HPDE6-E6E7 (cell line): Measurements from ENCODE around the gene RRP36.
"Not testable (repeated sequence)": the region's sequence is repeated elsewhere in the genome, so short reads cannot be mapped to it uniquely, and the experiment has no call there.

Experiments used
- DNase-seq: peaks from one replicate; pipeline ENCODE4 v3.0.0; 2011; ENCODE audit warnings: missing footprints; ENCODE audit errors: extremely low spot score

The RRP36 gene

GRCh38 chr6:43021270-43022047 lies at the start of gene RRP36:
TSS of gene RRP36 (plus strand) at chr6:43021623. CDS start at chr6:43021655, 32 bp downstream.
- peak; percentile 85 for DNase-seq

DNA sequence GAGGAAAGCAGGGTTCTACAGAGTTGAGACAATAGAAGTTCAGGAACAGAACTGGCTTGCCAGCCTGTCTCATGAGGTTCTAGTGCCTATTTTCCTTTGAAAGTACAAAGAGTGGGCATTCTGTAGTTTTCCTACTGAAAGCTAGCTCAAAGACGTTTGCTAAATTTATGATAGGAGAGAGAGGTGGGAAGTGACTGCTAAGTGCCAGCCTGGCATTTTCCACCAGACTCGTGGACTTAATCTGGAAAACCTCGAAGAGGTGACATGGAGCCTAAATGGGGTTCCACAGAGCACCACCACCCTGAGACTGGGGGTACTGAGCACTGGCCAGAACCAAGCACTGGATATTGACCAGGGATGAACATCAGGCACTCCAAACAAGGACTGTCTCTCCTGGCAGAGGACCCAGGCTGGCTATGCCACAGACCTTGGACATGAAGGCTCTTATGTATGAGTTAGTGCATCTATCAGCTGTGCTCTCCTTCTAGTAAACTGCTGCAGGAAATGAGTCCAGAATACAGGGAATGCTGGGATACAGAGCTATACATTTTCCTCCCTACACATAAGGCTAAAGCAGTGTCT lies 49.6 kb upstream of the RRP36 start:
- DNase-seq: no peak

DNA sequence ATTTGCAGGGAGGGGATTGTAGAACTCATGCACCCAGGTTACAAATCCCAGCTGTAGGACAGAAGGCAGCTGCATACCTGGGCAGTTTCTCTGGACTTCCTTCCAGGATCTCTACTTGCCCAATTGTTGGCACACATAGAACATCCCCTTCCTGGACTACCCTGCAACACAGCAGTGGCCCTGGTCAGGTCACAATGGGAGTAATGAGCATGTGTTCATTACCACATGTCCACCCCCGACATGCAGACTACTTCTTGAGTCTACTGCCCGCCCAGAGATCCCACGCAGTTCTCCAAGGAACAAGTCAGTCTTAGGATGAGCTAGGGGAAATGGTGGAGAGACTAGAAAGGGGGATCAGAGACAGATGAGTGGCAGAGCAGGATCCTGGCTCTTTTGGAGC lies 47.5 kb upstream of the RRP36 start:
- DNase-seq: no peak

GRCh38 chr6:42974919-42975505 lies 46.4 kb upstream of the RRP36 start:
- no peak for DNase-seq

GRCh38 chr6:42978487-42978838 lies 43.0 kb upstream of the RRP36 start:
- DNase-seq: no peak

GRCh38 chr6:42978839-42979522 lies 42.4 kb upstream of the RRP36 start, which contains the start of gene PEX6:
TSS of gene PEX6 (minus strand) at chr6:42979181. CDS start at chr6:42979150, 31 bp downstream.
- peak; percentile 82 for DNase-seq

- DNase-seq: peak; percentile 81
These were observed 41.8 kb upstream of the RRP36 start for GRCh38 chr6:42979523-42980177.

GRCh38 chr6:42981836-42982235 lies 39.6 kb upstream of the RRP36 start:
- no peak for DNase-seq

DNA sequence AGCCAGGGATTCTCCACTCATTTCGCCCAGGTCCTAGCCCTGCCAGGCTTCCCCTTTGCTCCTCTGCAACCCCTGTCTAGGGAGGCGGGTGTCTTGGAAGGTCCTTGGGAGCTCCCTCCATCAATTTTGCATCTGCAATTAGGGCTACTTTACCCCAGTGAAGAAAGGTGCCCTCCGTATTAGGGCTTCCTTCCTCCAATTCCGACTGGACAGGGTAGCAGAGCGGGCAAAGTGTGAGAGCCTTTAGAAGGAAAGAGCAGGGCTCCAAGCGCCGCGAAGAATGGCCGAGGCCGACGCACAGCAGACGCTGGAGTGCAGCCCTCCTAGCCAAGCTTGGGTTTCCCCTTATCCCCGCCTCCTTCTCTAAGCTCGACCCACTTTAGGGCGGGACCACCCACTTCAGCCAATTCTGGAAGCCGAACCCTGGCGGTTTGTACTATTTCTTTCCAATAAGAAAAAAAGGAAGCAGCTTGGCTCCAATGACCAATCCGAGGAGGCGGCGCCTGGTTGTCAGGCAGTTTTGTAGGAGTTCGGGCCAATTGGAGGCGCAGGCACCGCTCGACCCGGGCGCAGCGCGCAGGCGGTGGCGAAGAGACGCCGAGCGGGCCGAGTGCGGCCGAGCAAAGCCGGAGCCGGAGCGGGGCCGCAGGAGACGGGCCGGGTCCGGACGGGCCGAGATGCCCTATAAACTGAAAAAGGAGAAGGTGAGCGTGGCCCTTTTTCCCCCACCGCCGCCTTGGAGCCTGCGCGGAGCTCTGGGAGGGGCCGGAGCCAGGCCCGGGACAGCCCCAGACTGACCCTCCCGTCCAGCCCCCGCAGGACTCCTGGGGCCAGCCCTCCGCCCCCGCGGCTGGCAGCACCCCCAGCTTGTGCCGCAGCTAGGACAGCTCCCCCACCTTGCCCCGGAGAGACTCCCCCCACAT lies 37.2 kb upstream of the RRP36 start, which contains the start of gene PPP2R5D:
TSS of gene PPP2R5D (plus strand) at position 570 of the 923 bp plus-strand sequence. CDS start at position 678, 108 bp downstream.
- peak; percentile 98 for DNase-seq

- DNase-seq: no peak
These were observed 36.4 kb upstream of the RRP36 start for GRCh38 chr6:42984924-42985475.

DNA sequence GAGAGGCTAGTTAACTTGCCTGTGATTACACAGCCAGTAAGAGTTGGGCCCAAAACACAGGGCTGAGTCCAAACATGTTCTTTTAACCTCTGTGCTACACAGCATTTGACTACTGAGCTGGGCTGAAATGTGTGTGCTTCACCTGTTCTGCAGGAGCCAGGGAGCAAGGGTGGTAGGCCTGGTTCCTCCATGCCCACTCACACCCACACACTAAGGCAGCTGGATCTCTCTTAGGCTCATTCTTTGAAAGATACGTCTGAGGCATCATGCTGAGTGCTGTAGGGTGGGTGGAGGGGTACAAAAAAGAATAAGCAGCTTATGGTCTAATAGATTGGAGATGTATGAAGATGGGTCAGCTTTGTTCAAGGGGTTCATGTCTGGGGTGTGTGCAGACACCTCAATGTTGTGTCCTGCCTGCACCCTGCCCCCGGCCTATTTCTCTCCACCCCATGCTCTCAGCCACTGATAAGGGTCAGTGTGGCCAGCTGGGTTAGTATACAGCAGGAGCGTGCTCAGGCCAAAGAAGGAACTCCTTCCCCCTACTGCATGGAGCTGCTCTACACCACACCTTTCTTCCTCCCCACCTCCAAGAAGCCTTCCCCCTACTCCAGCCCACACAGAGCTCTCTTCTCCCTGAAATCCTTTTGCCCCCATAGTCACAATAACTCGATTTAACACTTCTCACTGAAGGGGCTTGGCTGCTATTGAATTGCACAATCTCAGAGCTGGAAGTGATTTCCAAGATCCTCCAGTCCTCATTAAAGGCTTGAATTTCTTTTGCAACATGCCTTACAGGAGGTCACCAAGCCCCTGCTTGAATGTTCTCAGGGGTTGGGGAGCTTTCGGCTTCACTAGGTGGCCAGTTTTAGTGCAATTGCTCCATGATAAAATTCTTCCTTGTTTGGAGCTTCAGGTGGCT lies 33.6 kb upstream of the RRP36 start:
- DNase-seq: no peak

- DNase-seq: no peak
These were observed 32.9 kb upstream of the RRP36 start for GRCh38 chr6:42988486-42989020.

- no peak for DNase-seq
These were observed 31.5 kb upstream of the RRP36 start for GRCh38 chr6:42989923-42990322.

- DNase-seq: no peak
These were observed 28.0 kb upstream of the RRP36 start for GRCh38 chr6:42993445-42993844.

DNA sequence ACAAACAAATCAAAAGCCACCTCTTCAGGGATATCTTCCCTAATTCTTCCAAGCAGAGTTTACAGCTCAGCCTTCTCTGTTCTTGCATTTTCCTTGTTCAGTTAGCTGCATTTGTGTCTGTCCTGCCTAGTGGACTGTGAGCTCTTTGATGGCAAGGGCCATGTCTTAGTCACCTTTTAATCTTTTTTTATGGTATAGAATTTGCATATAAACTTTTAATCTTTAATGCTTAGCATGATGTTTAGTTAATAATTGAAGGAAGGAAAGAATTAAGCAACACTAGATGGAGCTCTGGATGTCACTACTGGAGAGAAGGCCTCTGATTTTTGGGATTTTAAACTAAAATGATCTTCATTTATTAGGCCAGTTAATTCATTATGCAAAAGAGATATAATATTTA lies 24.9 kb upstream of the RRP36 start:
- DNase-seq: no peak

GRCh38 chr6:42998205-42998604 lies 23.2 kb upstream of the RRP36 start:
- not testable (repeated sequence) for DNase-seq

GRCh38 chr6:43001843-43002242 lies 19.6 kb upstream of the RRP36 start:
- no peak for DNase-seq

DNA sequence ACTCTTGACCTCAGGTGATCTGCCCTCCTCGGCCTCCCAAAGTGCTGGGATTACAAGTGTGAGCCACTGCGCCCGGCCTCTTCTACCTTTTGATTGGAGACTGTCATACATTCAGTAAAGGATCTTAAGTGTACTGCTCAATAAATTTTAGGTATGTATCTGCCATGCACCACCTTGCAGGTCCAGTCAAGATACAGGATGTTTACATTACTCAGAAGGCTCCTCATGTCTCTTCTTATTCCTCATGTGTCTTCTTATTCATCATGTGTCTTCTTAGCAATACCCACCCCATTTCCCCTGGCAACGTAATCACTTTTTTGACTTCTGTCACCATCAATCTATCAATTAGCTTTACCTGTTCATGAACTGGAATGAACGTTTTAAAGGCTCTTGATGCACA lies 15.6 kb upstream of the RRP36 start:
- no peak for DNase-seq

DNA sequence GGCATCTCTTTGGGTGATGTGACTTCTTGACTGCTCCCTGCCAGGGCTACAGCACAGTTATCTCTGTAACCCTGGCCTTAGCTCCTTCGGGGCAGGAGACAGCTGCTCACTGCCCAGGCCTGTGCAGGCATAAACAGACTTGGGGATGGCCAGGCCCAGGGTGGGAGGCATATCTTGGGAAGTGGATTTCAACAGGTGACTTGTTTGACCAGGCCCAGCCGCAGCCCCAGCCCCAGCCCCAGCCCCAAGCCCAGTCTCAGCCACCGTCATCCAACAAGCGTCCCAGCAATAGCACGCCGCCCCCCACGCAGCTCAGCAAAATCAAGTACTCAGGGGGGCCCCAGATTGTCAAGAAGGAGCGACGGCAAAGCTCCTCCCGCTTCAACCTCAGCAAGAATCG lies 15.2 kb upstream of the RRP36 start:
- no peak for DNase-seq
